HepG2 (cell line): Measurements from ENCODE around the gene GNA14. TPM values are rescaled to one million over a fixed set of nuclear protein-coding genes. Genes with fewer than 3 reads are reported as not detected.

Source experiments
- ATAC-seq: fragments of 200-7000 bp; cut with Tn5 transposase; 3 replicates; pipeline ENCODE4 v1.9.1; 2020; ENCODE audit warnings: mild to moderate bottlenecking, moderate library complexity
- BruUV-seq: library from RNA; stranded (reverse); fragments of 400-500 nt; replicated peaks from 2 replicates; lab custom pipeline; 2021; lab: Mats Ljungman, UMichigan
- CTCF ChIA-PET: fragments of 300-600 bp; formaldehyde crosslinking; extraction: SDS; loops from one replicate; lab custom pipeline; 2021; ENCODE audit warnings: low total read pairs, inconsistent platforms, low intra/inter-chr PET ratio; lab: Yijun Ruan, JAX
- POLR2A ChIA-PET: fragments of 350-600 bp; sonication (Branson Sonifier 250); formaldehyde crosslinking; loops from one replicate; lab custom pipeline; 2020; ENCODE audit warnings: antibody characterized with exemption, inconsistent platforms; lab: Yijun Ruan, JAX
- DNase-seq: peaks from one replicate; pipeline ENCODE4 v3.0.0-alpha.2; 2015; ENCODE audit warnings: low spot score
- FAIRE-seq: peaks from 3 replicates; lab custom pipeline; 2011; peaks lifted over from hg19 to GRCh38; lab: Jason Lieb, UNC
- H2AFZ ChIP-seq: one replicate; pipeline ENCODE4 v1.6.1; 2011; ENCODE audit warnings: low read length, inconsistent platforms
- H3K27ac ChIP-seq: fragments of 300-600 bp; 3 replicates; pipeline ENCODE4 v1.8.0; 2011; ENCODE audit warnings: mixed run types, mild to moderate bottlenecking, mixed read lengths, low read length, inconsistent platforms; ENCODE audit not compliant: insufficient read depth; ENCODE audit errors: extremely low read length
- H3K27me3 ChIP-seq, 2 experiments: fragments of 200-600 bp in 1 of 2; 2 replicates in 1 of 2; 3 replicates in 1 of 2; pipeline versions ENCODE4 v1.6.0 to v1.8.0; 2011; ENCODE audit warnings: low read length in 2 of 2, mild to moderate bottlenecking in 2 of 2, moderate library complexity in 2 of 2, inconsistent platforms in 1 of 2; ENCODE audit not compliant: insufficient read depth in 2 of 2, control insufficient read depth in 1 of 2
- H3K36me3 ChIP-seq, 2 experiments: fragments of 200-600 bp in 1 of 2; replicated peaks in 1 of 2; 2 replicates in 1 of 2; 3 replicates in 1 of 2; pipeline versions ENCODE4 v1.5.1 to v1.8.0; 2011; ENCODE audit warnings: low read length in 2 of 2, inconsistent platforms in 1 of 2; ENCODE audit not compliant: insufficient read depth in 2 of 2, control insufficient read depth in 1 of 2
- H3K4me1 ChIP-seq: 2 replicates; pipeline ENCODE4 v1.5.1; 2012; ENCODE audit warnings: low read length, inconsistent platforms; ENCODE audit not compliant: insufficient read depth
- H3K4me2 ChIP-seq: 2 replicates; pipeline ENCODE4 v1.6.0; 2011; ENCODE audit warnings: low read depth, low read length, inconsistent platforms
- H3K4me3 ChIP-seq, 3 experiments: fragments of 200-600 bp in 1 of 3; sonication (generic), shearing (Covaris generic) in 1 of 3; replicated peaks in 1 of 3; 2 replicates each; pipeline ENCODE4 v1.5.1; 2011 to 2016; ENCODE audit warnings: low read length in 3 of 3, inconsistent platforms in 2 of 3, low read depth in 2 of 3, mild to moderate bottlenecking in 2 of 3, control low read depth in 1 of 3, mixed read lengths in 1 of 3; ENCODE audit not compliant: insufficient read depth in 1 of 3
- H3K79me2 ChIP-seq: one replicate; pipeline ENCODE4 v1.6.1; 2011; ENCODE audit warnings: low read length, inconsistent platforms; ENCODE audit not compliant: insufficient read depth
- H3K9ac ChIP-seq: 2 replicates; pipeline ENCODE4 v1.6.0; 2011; ENCODE audit warnings: mild to moderate bottlenecking, low read depth, low read length, inconsistent platforms; ENCODE audit not compliant: insufficient read depth
- H3K9me3 ChIP-seq: 2 replicates; pipeline ENCODE4 v1.5.1; 2012; ENCODE audit warnings: mild to moderate bottlenecking, low read length
- H4K20me1 ChIP-seq: 2 replicates; pipeline ENCODE4 v1.6.0; 2011; ENCODE audit warnings: inconsistent platforms, mild to moderate bottlenecking, low read length, moderate library complexity; ENCODE audit not compliant: insufficient read depth
- ARID4A ChIP-seq: sonication (generic); formaldehyde crosslinking; IDR thresholded peaks from 2 replicates; pipeline ENCODE4 v1.5.0; 2020; ENCODE audit warnings: mild to moderate bottlenecking, missing genetic modification reagents, borderline replicate concordance
- ETS1 ChIP-seq: sonication (generic); formaldehyde crosslinking; IDR thresholded peaks from 2 replicates; pipeline ENCODE4 v1.4.0; 2020; ENCODE audit warnings: missing genetic modification reagents
- HINFP ChIP-seq: sonication (generic); formaldehyde crosslinking; IDR thresholded peaks from 2 replicates; pipeline ENCODE4 v1.4.0; 2020; ENCODE audit warnings: low read depth, mild to moderate bottlenecking, missing genetic modification reagents
- SCMH1 ChIP-seq: sonication (generic); formaldehyde crosslinking; IDR thresholded peaks from 2 replicates; pipeline ENCODE4 v1.9.0; 2021; ENCODE audit warnings: missing genetic modification reagents, mild to moderate bottlenecking, borderline replicate concordance
- ZFY ChIP-seq: sonication (generic); formaldehyde crosslinking; IDR thresholded peaks from 2 replicates; pipeline ENCODE4 v1.4.0; 2020; ENCODE audit warnings: missing genetic modification reagents
- ZKSCAN8 ChIP-seq: IDR thresholded peaks from 2 replicates; pipeline ENCODE4 v1.6.1; 2016; ENCODE audit warnings: borderline replicate concordance, missing genetic modification reagents, missing compliant biosample characterization
- ZNF10 ChIP-seq: sonication (generic); formaldehyde crosslinking; IDR thresholded peaks from 2 replicates; pipeline ENCODE4 v1.4.0; 2020; ENCODE audit warnings: mild to moderate bottlenecking, low read depth, missing genetic modification reagents, borderline replicate concordance
- ZNF282 ChIP-seq: fragments of 450-650 bp; IDR thresholded peaks from 2 replicates; pipeline ENCODE4 v1.6.1; 2018; ENCODE audit not compliant: partially characterized antibody
- ZNF30 ChIP-seq: sonication (generic); formaldehyde crosslinking; IDR thresholded peaks from 2 replicates; pipeline ENCODE4 v1.5.0; 2020; ENCODE audit warnings: mild to moderate bottlenecking, missing genetic modification reagents
- ZNF546 ChIP-seq: sonication (generic); formaldehyde crosslinking; conservative IDR thresholded peaks from 2 replicates; pipeline ENCODE4 v1.8.1; 2023; ENCODE audit warnings: mild to moderate bottlenecking, missing genetic modification reagents
- ZNF7 ChIP-seq: IDR thresholded peaks from 2 replicates; pipeline ENCODE4 v1.6.1; 2016; ENCODE audit warnings: missing biosample characterization, missing genetic modification reagents
- WGBS: methylation state at CpG from one replicate; pipeline ENCODE4 v1.1.6; 2017; ENCODE audit warnings: low lambda C conversion rate; 5-methylcytosine and 5-hydroxymethylcytosine counted together
- in situ Hi-C: cut with HindIII; loops from 2 replicates; pipeline ENCODE4 v1.10.0; 2017; ENCODE audit warnings: low pct_unique_long_range_greater_than_20kb; ENCODE audit not compliant: extremely low pct_ligation_motif_present
- intact Hi-C: fragments of 100-400 bp; cut with micrococcal nuclease; formaldehyde crosslinking; loops from one replicate; pipeline ENCODE4 v1.10.0; 2022; ENCODE audit not compliant: unreplicated experiment
- polyA plus RNA-seq, 8 experiments: library from polyadenylated mRNA; depleted of rRNA in 3 of 8; stranded (reverse) in 7 of 8; unstranded in 1 of 8; fragments of >200 nt; fragmentation: Illumina TruSeq in 4 of 8; extraction: Trizol in 4 of 8; gene quantifications; 2 replicates each; pipeline versions ENCODE4 v1.2.1 to v1.2.3, GENCODE V29; 2011 to 2016; ENCODE audit warnings: low read depth in 4 of 8, missing spikeins in 1 of 8, mixed read lengths in 1 of 8; ENCODE audit not compliant: insufficient read depth in 1 of 8
- total RNA-seq, 5 experiments: library from RNA; depleted of rRNA; stranded (reverse); fragments of >200 nt; fragmentation: Illumina TruSeq; extraction: Trizol; gene quantifications; 2 replicates each; pipeline ENCODE4 v1.2.3, GENCODE V29; 2016; ENCODE audit warnings: low read depth in 1 of 5

The GNA14 gene
- total and polyA plus RNA-seq, 2 of the 13 experiments (the other 11 are each of a cell fraction or from before 2014, with no cell fraction given): not detected

DNA sequence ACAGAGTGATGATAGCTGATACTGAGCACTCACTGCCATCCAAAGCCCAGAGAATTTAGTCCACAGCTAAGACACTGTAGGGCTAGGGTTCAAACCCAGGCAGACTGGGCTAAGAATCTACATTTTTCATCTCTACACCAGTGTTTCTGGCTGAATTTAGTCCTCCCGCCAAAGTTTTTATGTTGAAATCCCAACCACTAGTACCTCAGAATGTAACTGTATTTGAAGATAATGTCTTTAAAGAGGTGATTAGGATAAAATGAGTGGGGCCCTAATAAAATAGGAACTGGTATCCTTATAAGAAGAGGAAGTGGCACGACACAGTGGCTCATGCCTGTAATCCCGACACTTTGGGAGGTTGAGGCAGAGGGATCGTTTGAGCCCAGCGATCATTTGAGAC, 4.3 kb downstream of the GNA14 start:
- DNase-seq: no peak
- POLR2A ChIA-PET: no interaction called here
- TF ChIP-seq HINFP (no peak), ZNF10 (no peak), ZFY (CRISPR knock-in tag) (no peak), ARID4A (no peak), ZKSCAN8 (CRISPR knock-in tag) (no peak), ZNF7 (no peak), ZNF30 (CRISPR knock-in tag) (no peak), ZNF282 (no peak), ETS1 (CRISPR knock-in tag) (no peak), SCMH1 (CRISPR knock-in tag) (no peak), ZNF546 (no peak)
- no peak overlapping the region for H3K9ac ChIP-seq
- no peaks in the 10 kb centered on the region for H3K4me1 ChIP-seq
- no peak overlapping the region for H3K27ac ChIP-seq
- intact Hi-C loops (no loop called here), in situ Hi-C loops (no loop called here)
- no peaks in the 10 kb centered on the region for H4K20me1 ChIP-seq
- no peak overlapping the region for H3K4me2 ChIP-seq
- H3K4me3 ChIP-seq: no peak overlapping the region
- WGBS: 42% methylated on average over 5 of the region's 5 CpGs
- no peak for FAIRE-seq
- no TSS peak for BruUV-seq
- H2AFZ ChIP-seq: no peak overlapping the region
- CTCF ChIA-PET: no interaction called here
- H3K9me3 ChIP-seq: no peaks in the 10 kb centered on the region
- ATAC-seq: no peak
- H3K36me3 ChIP-seq: no peaks in the 10 kb centered on the region
- H3K27me3 ChIP-seq: peaks cover 0 to 22% of the 10 kb centered on the region in 2 experiments; a peak in 2 of 5 replicates
- no peaks in the 10 kb centered on the region for H3K79me2 ChIP-seq
